Heart left ventricle (tissue), 13 donors: ENCODE data around the gene EPN2.

Experiments
- CTCF ChIP-seq, 12 donors: fragments of 200-600 bp; sonication (generic) in 4 of 12; IDR thresholded peaks; one replicate each; pipeline versions ENCODE4 v1.5.0 to v1.8.0; 2018 to 2022; ENCODE audit warnings: antibody characterized with exemption in 12 of 12, mild to moderate bottlenecking in 5 of 12
- POLR2A ChIP-seq, 2 donors: fragments of 450-650 bp; IDR thresholded peaks; one replicate each; pipeline ENCODE4 v1.6.1; 2017; ENCODE audit warnings: antibody characterized with exemption in 2 of 2, mild to moderate bottlenecking in 2 of 2, moderate library complexity in 2 of 2
- donor health status: ischemic (EF 13 %, LVEDD 7.1; RV severe dilation, severe dysfunction).
- donor health status: DM: no; HTN: yes; CAD: no.
- donor health status: DM: no; HTN: no; CAD: no.
- donor health status: ischemic (EF 25% LVEDD 6.9; RV normal size, moderate dysfunction).
- donor health status: ischemic (EF 25% LVEDD 5.7; RV mildly dilated, moderate dysfunction).
- donor health status: ischemic (EF 35%, LVEDD 5.7; RV mildly dilated, moderate dysfunction).
- donor health status: nonischemic (EF 11% LVEDD 7.7; RV severe dilation, severe dysfunction).
- donor health status: DM: yes; HTN: yes; CAD: no.
- donor health status: PGD.
- donor health status: ischemic (EF 29% LVEDD 5.4; RV normal size, mild dysfunction).
- donor health status: nonischemic (EF 23%, LVEDD 6.1; RV moderate dilation, normal function).

GRCh38 chr17:19365833-19366636, 128.9 kb downstream of the EPN2 start:
- TF ChIP-seq POLR2A (IDR thresholded peaks at IDR 0.05) (no peak), CTCF (IDR thresholded peaks at IDR 0.05) (no peak)
